CD4-positive, alpha-beta T cell treated with Interleukin-4 for 4 hours (primary cell): ENCODE measurements around the gene DOHH.

ENCODE experiments used
- DNase-seq: peaks from one replicate; pipeline ENCODE4 v3.0.0-alpha.2; 2020

The DOHH gene, protein sequence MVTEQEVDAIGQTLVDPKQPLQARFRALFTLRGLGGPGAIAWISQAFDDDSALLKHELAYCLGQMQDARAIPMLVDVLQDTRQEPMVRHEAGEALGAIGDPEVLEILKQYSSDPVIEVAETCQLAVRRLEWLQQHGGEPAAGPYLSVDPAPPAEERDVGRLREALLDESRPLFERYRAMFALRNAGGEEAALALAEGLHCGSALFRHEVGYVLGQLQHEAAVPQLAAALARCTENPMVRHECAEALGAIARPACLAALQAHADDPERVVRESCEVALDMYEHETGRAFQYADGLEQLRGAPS

GRCh38 chr19:3500429-3501101 is at the start of gene DOHH:
Gene DOHH (minus strand): TSS chr19:3500674. CDS start chr19:3496814, 3,860 bp downstream.
- DNase-seq = peak; percentile 97

GRCh38 chr19:3549816-3550215 is 49.3 kb upstream of the DOHH start:
- DNase-seq = no peak

- no peak for DNase-seq
Measured at GRCh38 chr19:3548606-3549005, 48.1 kb upstream of the DOHH start.

- no peak for DNase-seq
Measured at GRCh38 chr19:3547767-3548282, 47.4 kb upstream of the DOHH start.

DNA sequence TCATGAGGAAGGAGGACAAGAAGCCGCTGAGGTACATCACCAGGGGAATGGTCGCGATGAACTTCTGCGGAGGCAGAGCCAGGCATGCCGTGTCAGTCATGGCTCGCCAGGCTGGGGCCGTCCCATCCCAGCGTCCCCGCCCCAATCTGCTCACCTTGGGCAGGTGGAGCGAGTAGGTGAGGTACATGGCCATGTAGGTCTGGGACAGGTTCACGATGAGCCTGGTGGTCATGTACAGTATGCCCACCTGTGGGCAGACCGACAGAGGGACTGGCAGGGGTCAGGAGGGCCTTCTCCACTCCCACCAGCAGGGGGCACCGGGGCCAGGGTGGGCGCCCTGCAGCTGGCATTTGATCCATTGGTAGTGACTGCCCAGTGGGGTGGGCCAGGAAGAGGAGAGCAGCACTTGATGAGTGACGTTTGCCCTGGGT is 46.8 kb upstream of the DOHH start:
- DNase-seq = no peak

- no peak for DNase-seq
Measured at GRCh38 chr19:3546119-3546518, 45.6 kb upstream of the DOHH start.

GRCh38 chr19:3545669-3546034 is 45.2 kb upstream of the DOHH start:
- no peak for DNase-seq

- DNase-seq = peak; percentile 55
Measured at GRCh38 chr19:3544742-3545668, 44.5 kb upstream of the DOHH start.

DNA sequence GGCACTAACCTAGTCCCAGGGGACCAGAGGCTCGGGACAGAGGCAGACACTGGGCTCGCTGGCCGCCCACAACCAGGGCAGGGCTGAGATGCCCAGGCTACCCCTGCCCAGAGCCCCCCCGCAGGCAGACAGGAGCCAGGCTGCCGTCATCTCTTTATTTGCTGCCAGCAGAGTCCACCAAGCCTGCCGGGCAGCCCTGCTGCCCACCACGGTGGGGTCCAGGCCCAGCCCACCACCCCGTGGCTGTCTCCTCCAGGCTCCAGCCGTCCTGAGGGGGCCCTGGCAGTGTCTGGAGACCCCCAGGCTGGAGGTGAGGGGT is 43.5 kb upstream of the DOHH start:
- DNase-seq = no peak

- no peak for DNase-seq
Measured at GRCh38 chr19:3543150-3544057, 42.9 kb upstream of the DOHH start.

GRCh38 chr19:3539756-3540118 is 39.3 kb upstream of the DOHH start:
- DNase-seq = no peak

GRCh38 chr19:3538965-3539755 is 38.7 kb upstream of the DOHH start, which contains the start of gene TEKTIP1:
Gene TEKTIP1 (plus strand): TSS chr19:3539174. CDS start chr19:3539178, 4 bp downstream.
- no peak for DNase-seq

DNA sequence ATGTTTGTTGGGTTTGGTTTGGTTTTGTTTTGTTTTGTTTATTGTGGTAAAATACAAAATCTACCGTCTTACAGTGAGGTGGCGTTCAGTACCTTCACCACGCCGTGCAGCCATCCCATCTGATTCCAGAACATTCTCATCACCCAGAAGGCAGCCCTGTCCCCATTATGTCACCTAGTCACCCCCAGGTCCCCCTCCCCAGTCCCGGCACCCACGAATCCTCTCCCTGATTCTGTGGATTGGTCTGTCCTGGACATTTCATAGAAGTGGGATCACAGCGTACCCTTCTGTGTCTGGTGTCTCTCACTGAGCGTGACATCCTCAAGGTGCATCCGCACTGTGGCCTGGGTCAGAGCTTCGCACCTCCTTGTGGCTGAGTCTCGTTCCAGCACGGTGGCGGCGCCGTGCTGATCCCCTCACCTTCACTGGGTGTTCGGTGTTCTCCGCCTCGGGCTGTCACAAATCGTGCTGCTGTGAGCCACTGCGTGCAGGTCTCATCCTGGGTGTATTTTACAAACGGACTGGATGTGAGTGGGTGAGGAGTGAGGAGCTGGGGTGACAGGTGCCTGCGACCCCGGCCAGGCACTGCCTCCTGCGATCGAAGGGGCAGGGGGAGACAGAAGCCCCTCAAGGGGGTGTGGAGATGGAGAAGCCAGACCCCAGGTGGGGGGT is 37.9 kb upstream of the DOHH start:
- no peak for DNase-seq

DNA sequence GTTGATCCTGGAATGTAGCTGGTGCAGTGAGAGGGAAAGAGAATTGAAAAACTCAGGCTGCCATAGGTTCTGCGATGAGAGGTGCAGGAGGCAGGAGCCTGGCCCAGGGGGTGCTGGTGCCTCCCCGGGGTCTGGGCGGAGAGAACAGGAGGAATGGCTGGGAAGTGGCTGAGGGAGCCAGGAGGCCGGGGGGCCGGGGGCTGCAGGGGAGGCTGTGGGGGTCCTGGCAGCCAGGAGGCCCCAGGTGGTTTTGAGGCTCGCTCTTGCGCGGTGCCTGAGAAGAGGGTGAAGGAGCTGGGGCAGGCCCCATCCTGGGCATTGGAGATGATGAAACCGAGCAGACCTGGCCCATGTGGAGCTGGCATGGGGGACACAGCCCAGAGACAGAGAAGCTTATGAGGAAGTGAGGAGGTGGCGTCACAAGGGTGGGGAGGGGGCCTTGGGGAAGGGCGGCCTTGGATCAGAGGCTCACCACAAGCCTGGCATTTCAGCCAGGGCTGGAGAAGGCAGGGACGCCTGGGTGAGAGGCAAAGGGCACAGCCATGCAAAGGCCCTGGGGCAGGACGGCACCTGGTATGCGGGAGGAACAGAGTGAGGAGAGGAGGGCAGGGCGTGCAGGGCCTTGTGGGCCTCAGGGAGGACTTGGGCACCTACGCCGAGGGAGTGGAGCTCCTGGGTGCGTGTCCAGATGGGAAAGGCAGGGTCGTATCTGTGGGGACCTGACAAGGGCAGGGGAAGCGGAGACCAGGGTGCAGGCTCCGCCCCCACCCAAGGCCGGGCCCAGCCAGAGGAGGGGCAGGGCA is 37.2 kb upstream of the DOHH start:
- DNase-seq = no peak

- no peak for DNase-seq
Measured at GRCh38 chr19:3537101-3537437, 36.6 kb upstream of the DOHH start.

DNA sequence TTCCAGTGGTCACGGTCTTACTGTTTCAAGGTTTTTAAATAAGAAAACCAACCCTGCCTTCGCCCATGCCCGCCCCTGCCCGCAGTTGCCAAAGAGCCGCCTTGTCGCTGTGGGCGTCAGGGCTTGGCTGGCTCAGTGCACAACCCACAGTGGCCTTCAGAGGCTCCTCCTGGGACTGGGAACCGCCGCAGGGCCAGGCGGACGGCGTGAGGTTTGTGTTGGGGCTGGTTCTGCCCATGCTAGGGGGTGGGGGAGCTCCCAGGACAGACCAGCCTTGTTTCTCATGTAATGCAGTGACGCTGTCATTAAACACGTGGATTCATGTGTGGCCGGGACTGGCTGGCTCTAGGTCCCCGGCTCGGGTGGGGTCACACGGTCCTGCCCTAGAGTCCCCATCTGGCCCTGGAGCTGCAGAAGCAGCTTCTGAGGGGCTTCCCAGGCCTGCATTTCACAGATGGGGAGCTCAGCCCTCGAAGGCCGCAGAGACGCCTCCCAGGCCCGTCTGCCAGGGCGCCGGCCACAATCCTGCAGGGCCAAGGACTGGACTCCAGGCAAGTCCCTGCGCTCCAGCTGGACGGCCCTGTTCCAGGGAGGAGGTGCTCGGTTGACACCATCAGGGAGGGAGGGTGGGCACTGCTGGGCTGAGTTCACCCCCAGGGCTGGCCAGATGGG is 36.1 kb upstream of the DOHH start:
- DNase-seq = no peak

DNA sequence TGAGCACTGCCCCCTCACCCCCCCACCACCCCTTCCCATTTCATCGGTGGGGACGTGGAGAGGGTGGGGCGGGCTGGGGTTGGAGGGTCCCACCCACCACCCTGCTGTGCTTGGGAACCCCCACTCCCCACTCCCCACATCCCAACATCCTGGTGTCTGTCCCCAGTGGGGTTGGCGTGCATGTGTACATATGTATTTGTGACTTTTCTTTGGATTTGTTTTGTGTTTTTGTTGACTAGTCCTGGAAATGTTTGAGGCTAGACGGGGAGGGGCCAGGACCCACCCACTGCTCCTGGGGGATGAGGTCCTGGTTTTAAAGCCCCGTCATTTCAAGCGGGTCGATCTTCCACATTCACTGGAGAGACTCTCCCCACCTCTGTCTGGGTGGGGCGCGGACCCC is 35.5 kb upstream of the DOHH start:
- DNase-seq = no peak

GRCh38 chr19:3535563-3535965 is 35.1 kb upstream of the DOHH start:
- DNase-seq = no peak

DNA sequence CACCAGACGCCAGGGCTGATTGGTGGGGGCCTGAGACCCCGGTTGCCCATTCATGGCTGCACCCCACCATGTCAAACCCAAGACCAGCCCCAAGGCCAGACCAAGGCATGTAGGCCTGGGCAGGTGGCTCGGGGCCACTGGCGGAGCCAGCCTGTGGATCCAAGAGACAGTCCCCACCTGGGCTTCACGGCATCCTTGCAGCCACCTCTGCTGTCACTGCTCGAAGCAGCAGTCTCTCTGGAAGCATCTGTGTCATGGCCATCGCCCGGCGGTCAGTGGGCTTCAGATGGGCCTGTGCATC is 34.7 kb upstream of the DOHH start:
- DNase-seq = no peak
